CD4-positive, alpha-beta T cell (primary cell): Measurements from ENCODE around the gene GLTPD2. TPM values are rescaled to one million over a fixed set of nuclear protein-coding genes. Genes with fewer than 3 reads are reported as not detected.

Experiments
- ATAC-seq: fragments of 200-7000 bp; cut with Tn5 transposase; one replicate; pipeline ENCODE4 v1.10.0; 2022; ENCODE audit warnings: mild to moderate bottlenecking; ENCODE audit not compliant: poor library complexity
- CTCF ChIA-PET: fragments of 350-600 bp; sonication (Branson Sonifier 250); formaldehyde crosslinking; loops from one replicate; lab custom pipeline; 2021; ENCODE audit warnings: antibody characterized with exemption, inconsistent platforms; lab: Charles Lee
- POLR2A ChIA-PET: fragments of 350-600 bp; sonication (Branson Sonifier 250); formaldehyde crosslinking; loops from one replicate; lab custom pipeline; 2021; ENCODE audit warnings: antibody characterized with exemption, inconsistent platforms; lab: Charles Lee
- DNase-seq, 14 experiments: peaks; one replicate each; pipeline ENCODE4 v3.0.0-alpha.2; 2013 to 2020; ENCODE audit warnings: mixed read lengths in 2 of 14
- H3K27ac ChIP-seq, 2 donors: one replicate each; pipeline versions ENCODE4 v1.5.1 to v1.7.0; 2013; ENCODE audit warnings: low read length in 2 of 2, low read depth in 1 of 2, mild to moderate bottlenecking in 1 of 2
- H3K27me3 ChIP-seq, 2 experiments: 1 replicate in 1 of 2; 2 replicates in 1 of 2; pipeline versions ENCODE4 v1.6.1 to v1.7.0; 2013; ENCODE audit warnings: low read length in 2 of 2, control low read depth in 1 of 2, mild to moderate bottlenecking in 1 of 2, moderate library complexity in 1 of 2; ENCODE audit not compliant: insufficient read depth in 2 of 2, control insufficient read depth in 1 of 2
- H3K36me3 ChIP-seq: one replicate; pipeline ENCODE4 v1.6.1; 2013; ENCODE audit warnings: low read length, control low read depth; ENCODE audit not compliant: insufficient read depth
- H3K4me1 ChIP-seq: one replicate; pipeline ENCODE4 v1.6.1; 2013; ENCODE audit warnings: low read length, control low read depth; ENCODE audit not compliant: insufficient read depth
- H3K4me3 ChIP-seq: one replicate; pipeline ENCODE4 v1.5.1; 2013; ENCODE audit warnings: mild to moderate bottlenecking, low read length, moderate library complexity
- H3K9me3 ChIP-seq, 2 experiments: 1 replicate in 1 of 2; 2 replicates in 1 of 2; pipeline versions ENCODE4 v1.6.1 to v1.7.0; 2013; ENCODE audit warnings: low read length in 2 of 2, mild to moderate bottlenecking in 2 of 2, control low read depth in 1 of 2, moderate library complexity in 1 of 2; ENCODE audit not compliant: control insufficient read depth in 1 of 2, insufficient read depth in 1 of 2
- H3K27ac Mint-ChIP-seq: one replicate; pipeline ENCODE4 v1.8.0; 2020; ENCODE audit warnings: mixed read lengths
- H3K27me3 Mint-ChIP-seq: one replicate; pipeline ENCODE4 v1.8.0; 2021; ENCODE audit warnings: mixed read lengths
- H3K36me3 Mint-ChIP-seq: one replicate; pipeline ENCODE4 v1.8.0; 2021; ENCODE audit warnings: low read depth, mixed read lengths
- H3K4me1 Mint-ChIP-seq: one replicate; pipeline ENCODE4 v1.8.0; 2021; ENCODE audit warnings: low read depth, mixed read lengths
- H3K4me3 Mint-ChIP-seq: one replicate; pipeline ENCODE4 v1.8.0; 2020; ENCODE audit warnings: mild to moderate bottlenecking, mixed read lengths
- H3K9me3 Mint-ChIP-seq: one replicate; pipeline ENCODE4 v1.8.0; 2020; ENCODE audit warnings: mixed read lengths
- intact Hi-C, 2 experiments: fragments of 100-400 bp; cut with DNase I in 1 of 2; cut with micrococcal nuclease in 1 of 2; formaldehyde crosslinking; loops; one replicate each; pipeline versions ENCODE4 v1.15.1 to v1.9.0; 2023 to 2025; cut with DNase I, micrococcal nuclease
- total RNA-seq, 174 experiments: library from RNA in 2 of 174; stranded (reverse) in 2 of 174; gene quantifications; one replicate each; pipeline ENCODE4 v1.2.3 and lab custom pipeline; 2021 to 2026
- TF ChIP-seq, protein P1 (sequence below): fragments of 200-600 bp; IDR thresholded peaks from one replicate; pipeline ENCODE4 v1.8.0; 2022; ENCODE audit warnings: antibody characterized with exemption, mild to moderate bottlenecking

GLTPD2 gene
- total RNA-seq, 2 experiments from 2014 or later, result not detected

DNA sequence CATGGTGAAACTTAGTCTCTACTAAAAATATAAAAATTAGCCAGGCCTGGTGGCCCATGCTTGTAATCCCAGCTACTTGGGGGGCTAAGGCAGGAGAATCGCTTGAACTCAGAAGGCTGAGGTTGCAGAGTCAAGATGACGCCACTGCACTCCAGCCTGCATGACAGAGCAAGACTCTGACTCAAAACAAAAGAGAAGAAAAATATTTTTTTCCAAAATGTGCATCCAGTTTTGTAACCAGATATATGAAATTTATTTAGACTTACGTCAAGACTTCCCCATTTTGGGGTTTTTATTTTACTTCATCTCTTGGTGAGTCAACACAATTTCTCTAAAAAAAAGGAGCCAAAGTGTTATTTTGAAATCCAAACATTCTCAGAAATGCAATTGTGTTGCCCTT lies 22.6 kb upstream of the GLTPD2 start:
- Mint-ChIP-seq H3K4me3 (no peak overlapping the region), H3K27me3 (peaks cover 5% of the 10 kb centered on the region), H3K9me3 (no peaks in the 10 kb centered on the region), H3K27ac (no peak overlapping the region), H3K4me1 (no peaks in the 10 kb centered on the region), H3K36me3 (no peaks in the 10 kb centered on the region)
- DNase-seq (peak in 3 of 14 experiments; percentile 25 to 62 (median 45)), ATAC-seq (no peak)
- Histone ChIP-seq H3K27ac (peak overlapping the region in 1 of 2 donors; percentile 40), H3K4me3 (no peak overlapping the region), H3K4me1 (no peaks in the 10 kb centered on the region), H3K27me3 (no peaks in the 10 kb centered on the region), H3K9me3 (no peaks in the 10 kb centered on the region), H3K36me3 (no peaks in the 10 kb centered on the region)
- ChIA-PET POLR2A (no interaction called here), CTCF (no interaction called here)
- intact Hi-C loops, result no loop called here
- TF ChIP-seq, protein P1, sequence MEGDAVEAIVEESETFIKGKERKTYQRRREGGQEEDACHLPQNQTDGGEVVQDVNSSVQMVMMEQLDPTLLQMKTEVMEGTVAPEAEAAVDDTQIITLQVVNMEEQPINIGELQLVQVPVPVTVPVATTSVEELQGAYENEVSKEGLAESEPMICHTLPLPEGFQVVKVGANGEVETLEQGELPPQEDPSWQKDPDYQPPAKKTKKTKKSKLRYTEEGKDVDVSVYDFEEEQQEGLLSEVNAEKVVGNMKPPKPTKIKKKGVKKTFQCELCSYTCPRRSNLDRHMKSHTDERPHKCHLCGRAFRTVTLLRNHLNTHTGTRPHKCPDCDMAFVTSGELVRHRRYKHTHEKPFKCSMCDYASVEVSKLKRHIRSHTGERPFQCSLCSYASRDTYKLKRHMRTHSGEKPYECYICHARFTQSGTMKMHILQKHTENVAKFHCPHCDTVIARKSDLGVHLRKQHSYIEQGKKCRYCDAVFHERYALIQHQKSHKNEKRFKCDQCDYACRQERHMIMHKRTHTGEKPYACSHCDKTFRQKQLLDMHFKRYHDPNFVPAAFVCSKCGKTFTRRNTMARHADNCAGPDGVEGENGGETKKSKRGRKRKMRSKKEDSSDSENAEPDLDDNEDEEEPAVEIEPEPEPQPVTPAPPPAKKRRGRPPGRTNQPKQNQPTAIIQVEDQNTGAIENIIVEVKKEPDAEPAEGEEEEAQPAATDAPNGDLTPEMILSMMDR, result no peak

DNA sequence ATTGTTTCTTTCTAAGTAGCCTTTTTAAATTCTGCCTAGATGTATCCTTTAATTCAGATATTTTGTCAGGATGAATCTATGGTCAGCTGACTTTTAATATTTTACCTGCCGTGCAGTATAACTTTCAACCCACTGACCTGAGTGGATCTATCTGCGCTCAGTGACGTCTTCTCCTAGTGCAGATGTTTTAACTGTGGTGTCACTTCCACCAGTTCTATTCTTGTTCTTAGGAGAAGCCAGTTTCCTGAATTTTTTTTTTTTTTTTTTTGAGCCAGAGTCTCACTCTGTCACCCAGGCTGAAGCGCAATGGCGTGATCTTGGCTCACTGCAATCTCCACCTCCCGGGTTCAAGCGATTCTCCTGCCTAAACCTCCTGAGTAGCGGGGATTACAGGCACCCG lies 22.0 kb upstream of the GLTPD2 start:
- Histone ChIP-seq H3K9me3 (no peaks in the 10 kb centered on the region), H3K27me3 (no peaks in the 10 kb centered on the region), H3K4me3 (no peak overlapping the region), H3K36me3 (no peaks in the 10 kb centered on the region), H3K4me1 (peaks cover 5% of the 10 kb centered on the region), H3K27ac (peak overlapping the region in 1 of 2 donors; percentile 40)
- H3K27ac Mint-ChIP-seq, result no peak overlapping the region
- TF ChIP-seq, protein P1, result no peak
- peaks cover 7% of the 10 kb centered on the region for H3K27me3 Mint-ChIP-seq
- no peaks in the 10 kb centered on the region for H3K36me3 Mint-ChIP-seq
- intact Hi-C loops, result no loop called here
- peak in 1 of 14 experiments; percentile 39 for DNase-seq
- H3K4me1 Mint-ChIP-seq, result peaks cover 4% of the 10 kb centered on the region
- no peak overlapping the region for H3K4me3 Mint-ChIP-seq
- no peaks in the 10 kb centered on the region for H3K9me3 Mint-ChIP-seq
- POLR2A ChIA-PET, result no interaction called here
- CTCF ChIA-PET, result no interaction called here
- no peak for ATAC-seq

GRCh38 chr17:4768298-4768697 lies 20.5 kb upstream of the GLTPD2 start:
- TF ChIP-seq, protein P1, result no peak
- peaks cover 11% of the 10 kb centered on the region for H3K27me3 Mint-ChIP-seq
- H3K4me1 Mint-ChIP-seq, result peaks cover 7% of the 10 kb centered on the region
- Histone ChIP-seq H3K27me3 (no peaks in the 10 kb centered on the region), H3K36me3 (no peaks in the 10 kb centered on the region), H3K4me1 (peaks cover 10% of the 10 kb centered on the region), H3K4me3 (no peak overlapping the region), H3K9me3 (no peaks in the 10 kb centered on the region), H3K27ac (no peak overlapping the region)
- peak in 2 of 14 experiments; percentile 41 to 48 for DNase-seq
- no peaks in the 10 kb centered on the region for H3K36me3 Mint-ChIP-seq
- ATAC-seq, result no peak
- no peak overlapping the region for H3K27ac Mint-ChIP-seq
- POLR2A ChIA-PET, result no interaction called here
- intact Hi-C loops, result no loop called here
- H3K9me3 Mint-ChIP-seq, result no peaks in the 10 kb centered on the region
- CTCF ChIA-PET, result no interaction called here
- no peak overlapping the region for H3K4me3 Mint-ChIP-seq
